K562 (cell line): ENCODE data around the gene DSE. TPM values are rescaled to one million over a fixed set of nuclear protein-coding genes. Genes with fewer than 3 reads are reported as not detected.

Experiments
- ATAC-seq: fragments of 200-7000 bp; cut with Tn5 transposase; 3 replicates; pipeline ENCODE4 v1.9.1; 2020; ENCODE audit warnings: moderate library complexity
- BruUV-seq: library from RNA; stranded (reverse); fragments of 400-500 nt; replicated peaks from 2 replicates; lab custom pipeline; 2021; lab: Mats Ljungman, UMichigan
- CTCF ChIA-PET: fragments of 300-600 bp; formaldehyde crosslinking; extraction: SDS; loops from one replicate; lab custom pipeline; 2021; ENCODE audit warnings: low intra/inter-chr PET ratio; lab: Yijun Ruan, JAX
- POLR2A ChIA-PET: fragments of 300-600, 350-650 bp; sonication (Branson Sonifier 250); formaldehyde crosslinking; extraction: SDS; loops from one replicate; lab custom pipeline; 2021; ENCODE audit warnings: antibody characterized with exemption, inconsistent platforms; lab: Yijun Ruan, JAX
- DNase-seq, 4 experiments: peaks; one replicate each; pipeline versions ENCODE4 v3.0.0 to v3.0.0-alpha.2; 2011 to 2018; ENCODE audit warnings: low spot score in 3 of 4, mixed read lengths in 3 of 4; ENCODE audit errors: extremely low read depth in 1 of 4
- FAIRE-seq: peaks from 2 replicates; lab custom pipeline; 2011; peaks lifted over from hg19 to GRCh38; lab: Jason Lieb, UNC
- H2AFZ ChIP-seq: 2 replicates; pipeline ENCODE4 v1.6.0; 2011; ENCODE audit warnings: low read depth, low read length, control low read depth, inconsistent platforms
- H3K27ac ChIP-seq: fragments of 200-600 bp; 3 replicates; pipeline ENCODE4 v1.8.0; 2011; ENCODE audit warnings: low read depth, mild to moderate bottlenecking, control low read depth, inconsistent platforms, low read length, moderate library complexity, mixed read lengths; ENCODE audit errors: extremely low read depth
- H3K27me3 ChIP-seq, 2 experiments: fragments of 300-600 bp in 1 of 2; 2 replicates in 1 of 2; 3 replicates in 1 of 2; pipeline versions ENCODE4 v1.6.0 to v1.8.0; 2011; ENCODE audit warnings: inconsistent platforms in 2 of 2, low read length in 2 of 2, mild to moderate bottlenecking in 1 of 2, mixed read lengths in 1 of 2, moderate library complexity in 1 of 2; ENCODE audit not compliant: control insufficient read depth in 2 of 2, insufficient read depth in 2 of 2
- H3K36me3 ChIP-seq: fragments of 300-600 bp; 3 replicates; pipeline ENCODE4 v1.8.0; 2011; ENCODE audit warnings: mild to moderate bottlenecking, low read length, inconsistent platforms; ENCODE audit not compliant: control insufficient read depth, insufficient read depth
- H3K4me1 ChIP-seq, 2 experiments: fragments of 200-600 bp in 1 of 2; replicated peaks in 1 of 2; 2 replicates in 1 of 2; 3 replicates in 1 of 2; pipeline versions ENCODE4 v1.5.1 to v1.8.0; 2011; ENCODE audit warnings: inconsistent platforms in 2 of 2, low read length in 2 of 2, mild to moderate bottlenecking in 1 of 2, mixed read lengths in 1 of 2, moderate library complexity in 1 of 2; ENCODE audit not compliant: control insufficient read depth in 2 of 2, insufficient read depth in 2 of 2
- H3K4me2 ChIP-seq: 2 replicates; pipeline ENCODE4 v1.6.1; 2011; ENCODE audit warnings: low read length, control low read depth, inconsistent platforms, mixed read lengths; ENCODE audit not compliant: insufficient read depth
- H3K4me3 ChIP-seq: fragments of 200-600 bp; sonication (generic), shearing (Covaris generic); 2 replicates; pipeline ENCODE4 v1.5.1; 2016; ENCODE audit warnings: control low read depth, inconsistent platforms
- H3K79me2 ChIP-seq: fragments of 200-600 bp; 3 replicates; pipeline ENCODE4 v1.8.0; 2011; ENCODE audit warnings: low read length, inconsistent platforms; ENCODE audit not compliant: control insufficient read depth, insufficient read depth
- H3K9ac ChIP-seq, 2 experiments: 2 replicates each; pipeline versions ENCODE4 v1.6.0 to v1.6.1; 2011; ENCODE audit warnings: low read depth in 2 of 2, low read length in 2 of 2, control low read depth in 1 of 2, inconsistent platforms in 1 of 2, mild to moderate bottlenecking in 1 of 2, mixed read lengths in 1 of 2; ENCODE audit not compliant: insufficient read depth in 1 of 2
- H3K9me1 ChIP-seq: one replicate; pipeline ENCODE4 v1.6.0; 2011; ENCODE audit warnings: inconsistent platforms, mild to moderate bottlenecking, low read length, moderate library complexity; ENCODE audit not compliant: control insufficient read depth, insufficient read depth
- H3K9me3 ChIP-seq: replicated peaks from 2 replicates; pipeline ENCODE4 v1.5.1; 2011; ENCODE audit warnings: low read depth, low read length, inconsistent platforms; ENCODE audit not compliant: control insufficient read depth, insufficient read depth
- H4K20me1 ChIP-seq: replicated peaks from 2 replicates; pipeline ENCODE4 v1.6.1; 2011; ENCODE audit warnings: low read length, inconsistent platforms, mixed read lengths; ENCODE audit not compliant: control insufficient read depth, insufficient read depth
- ARHGAP35 ChIP-seq: fragments of 450-650 bp; IDR thresholded peaks from 2 replicates; pipeline ENCODE4 v1.6.1; 2018; ENCODE audit not compliant: partially characterized antibody
- HMBOX1 ChIP-seq: sonication (generic); IDR thresholded peaks from 2 replicates; pipeline ENCODE4 v1.6.1; 2016
- IRF9 ChIP-seq: fragments of 450-650 bp; IDR thresholded peaks from 2 replicates; pipeline ENCODE4 v1.6.1; 2016; ENCODE audit warnings: missing biosample characterization, missing genetic modification characterization
- PCBP1 ChIP-seq: fragments of 200-400 bp; formaldehyde crosslinking; IDR thresholded peaks from 2 replicates; pipeline ENCODE4 v1.6.1; 2018; ENCODE audit warnings: mild to moderate bottlenecking, low read depth, low read length; ENCODE audit not compliant: poor library complexity, severe bottlenecking
- PTTG1 ChIP-seq: fragments of 450-650 bp; IDR thresholded peaks from 2 replicates; pipeline ENCODE4 v1.6.1; 2016; ENCODE audit warnings: low read depth, mild to moderate bottlenecking, missing genetic modification characterization, missing compliant biosample characterization
- RAD21 ChIP-seq, 2 experiments: fragments of 250-450 bp in 1 of 2; fragments of 450-650 bp in 1 of 2; sonication (Bioruptor Pico) in 1 of 2; formaldehyde crosslinking in 1 of 2; IDR thresholded peaks in 1 of 2; conservative IDR thresholded peaks in 1 of 2; 2 replicates each; pipeline versions ENCODE4 v1.4.0 to v1.8.0; 2020 to 2022; ENCODE audit warnings: mild to moderate bottlenecking in 2 of 2, moderate library complexity in 1 of 2
- SAFB2 ChIP-seq: fragments of 200-400 bp; formaldehyde crosslinking; IDR thresholded peaks from 2 replicates; pipeline ENCODE4 v1.6.1; 2018; ENCODE audit warnings: borderline replicate concordance, low read length, low read depth, moderate library complexity; ENCODE audit not compliant: severe bottlenecking
- ZBTB1 ChIP-seq: sonication (generic); formaldehyde crosslinking; IDR thresholded peaks from 2 replicates; pipeline ENCODE4 v1.8.1; 2023; ENCODE audit warnings: missing genetic modification reagents, low read depth, mild to moderate bottlenecking, borderline replicate concordance
- ZNF146 ChIP-seq: IDR thresholded peaks from one replicate; pipeline ENCODE4 v1.6.1; 2018; ENCODE audit warnings: missing compliant biosample characterization; ENCODE audit not compliant: unreplicated experiment
- ZNF24 ChIP-seq: fragments of 450-650 bp; IDR thresholded peaks from 2 replicates; pipeline ENCODE4 v1.6.1; 2016
- ZNF316 ChIP-seq: fragments of 450-650 bp; IDR thresholded peaks from 2 replicates; pipeline ENCODE4 v1.6.1; 2016
- WGBS: fragments of 100-300 bp; shearing (Covaris generic); methylation state at CpG from one replicate; pipeline ENCODE4 v1.1.6; 2016; ENCODE audit warnings: low coverage, mixed read lengths; ENCODE audit not compliant: insufficient coverage; ENCODE audit errors: missing lambda C conversion rate; 5-methylcytosine and 5-hydroxymethylcytosine counted together
- in situ Hi-C: fragments of 300-500 bp; cut with MboI; formaldehyde crosslinking; loops from 4 replicates; pipeline ENCODE4 v1.15.0; 2018; ENCODE audit warnings: inconsistent platforms, mixed read lengths
- intact Hi-C: fragments of 100-400 bp; cut with micrococcal nuclease; formaldehyde crosslinking; loops from 2 replicates; pipeline ENCODE4 v1.14.2; 2022
- polyA plus RNA-seq, 8 experiments: library from polyadenylated mRNA; depleted of rRNA in 4 of 8; stranded (reverse) in 5 of 8; unstranded in 3 of 8; fragments of >200 nt; fragmentation: Nextera tagmentation in 2 of 8; fragmentation: Illumina TruSeq in 1 of 8; extraction: Ambion mirVana in 2 of 8; extraction: Trizol in 1 of 8; gene quantifications; 2 replicates each; pipeline versions ENCODE4 v1.2.1 to v1.2.3, GENCODE V29; 2011 to 2014; ENCODE audit warnings: inconsistent platforms in 1 of 8, missing spikeins in 1 of 8
- total RNA-seq, 7 experiments: library from RNA; depleted of rRNA in 6 of 7; stranded (reverse); fragments of >200 nt in 6 of 7; fragmentation: Illumina TruSeq in 2 of 7; extraction: Trizol in 2 of 7; gene quantifications; 2 replicates each; pipeline versions ENCODE4 v1.2.1 to v1.2.3, GENCODE V29; 2011 to 2021; ENCODE audit warnings: low replicate concordance in 1 of 7
- TF ChIP-seq, protein P1 (sequence below): fragments of 450-650 bp; IDR thresholded peaks from 2 replicates; pipeline ENCODE4 v1.6.1; 2018; ENCODE audit warnings: mild to moderate bottlenecking, low read depth; ENCODE audit not compliant: partially characterized antibody

DSE gene
- total and polyA plus RNA-seq, 9 of the 15 experiments (the other 6 are each of a cell fraction or from before 2014, with no cell fraction given): 0.49 to 1.7 (median 0.79) TPM

- TF ChIP-seq HMBOX1: no peak
- TF ChIP-seq, protein P1, sequence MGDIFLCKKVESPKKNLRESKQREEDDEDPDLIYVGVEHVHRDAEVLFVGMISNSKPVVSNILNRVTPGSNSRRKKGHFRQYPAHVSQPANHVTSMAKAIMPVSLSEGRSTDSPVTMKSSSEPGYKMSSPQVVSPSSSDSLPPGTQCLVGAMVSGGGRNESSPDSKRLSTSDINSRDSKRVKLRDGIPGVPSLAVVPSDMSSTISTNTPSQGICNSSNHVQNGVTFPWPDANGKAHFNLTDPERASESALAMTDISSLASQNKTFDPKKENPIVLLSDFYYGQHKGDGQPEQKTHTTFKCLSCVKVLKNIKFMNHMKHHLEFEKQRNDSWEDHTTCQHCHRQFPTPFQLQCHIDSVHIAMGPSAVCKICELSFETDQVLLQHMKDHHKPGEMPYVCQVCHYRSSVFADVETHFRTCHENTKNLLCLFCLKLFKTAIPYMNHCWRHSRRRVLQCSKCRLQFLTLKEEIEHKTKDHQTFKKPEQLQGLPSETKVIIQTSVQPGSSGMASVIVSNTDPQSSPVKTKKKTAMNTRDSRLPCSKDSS: no peak
- no peak for TF ChIP-seq PTTG1 (tag)
- TF ChIP-seq RAD21 (CRISPR knock-in tag; conservative IDR thresholded peaks at IDR 0.05 in 1 of 2, IDR thresholded peaks at IDR 0.05 in 1 of 2): no peak
- no peak for TF ChIP-seq ZNF24
These were observed 9.0 kb downstream of the DSE start (continued) for GRCh38 chr6:116379764-116380163.

- FAIRE-seq (no peak), DNase-seq (no peak), ATAC-seq (no peak)
- H3K9me1 ChIP-seq: no peaks in the 10 kb centered on the region
- no peak overlapping the region for H3K4me3 ChIP-seq
- H3K9ac ChIP-seq: no peak overlapping the region
- CTCF ChIA-PET: no interaction called here
- POLR2A ChIA-PET: no interaction called here
- TF ChIP-seq PCBP1: no peak
- no peak for TF ChIP-seq IRF9 (tag)
- no peak for TF ChIP-seq ARHGAP35
- TF ChIP-seq ZNF316: no peak
- no peak for TF ChIP-seq ZNF146 (CRISPR knock-in tag)
- TF ChIP-seq SAFB2: no peak
- no peak for TF ChIP-seq ZBTB1 (CRISPR knock-in tag)
- no peaks in the 10 kb centered on the region for H3K79me2 ChIP-seq
- no peak overlapping the region for H3K4me2 ChIP-seq
- H3K27me3 ChIP-seq: peaks cover 4 to 6% of the 10 kb centered on the region in 2 experiments; a peak in 3 of 5 replicates
- in situ Hi-C loops: no loop called here
- WGBS: 0% methylated on average over 1 of the region's 1 CpG
- H3K36me3 ChIP-seq: no peaks in the 10 kb centered on the region
- intact Hi-C loops: no loop called here
- no peaks in the 10 kb centered on the region for H3K4me1 ChIP-seq
- no peaks in the 10 kb centered on the region for H3K9me3 ChIP-seq
- no peaks in the 10 kb centered on the region for H4K20me1 ChIP-seq
- BruUV-seq: no TSS peak
- no peak overlapping the region for H3K27ac ChIP-seq
- no peak overlapping the region for H2AFZ ChIP-seq
These were observed 9.6 kb downstream of the DSE start for GRCh38 chr6:116380346-116380745.
